HepG2 (cell line): ENCODE results near the gene KRT13. TPM values are rescaled to one million over a fixed set of nuclear protein-coding genes. Genes with fewer than 3 reads are reported as not detected.
A peak's percentile ranks its signal among the peaks of the same experiment; 100 is the strongest.

Source experiments
- ATAC-seq: fragments of 200-7000 bp; cut with Tn5 transposase; 3 replicates; pipeline ENCODE4 v1.9.1; 2020; ENCODE audit warnings: mild to moderate bottlenecking, moderate library complexity
- BruUV-seq: library from RNA; stranded (reverse); fragments of 400-500 nt; replicated peaks from 2 replicates; lab custom pipeline; 2021; lab: Mats Ljungman, UMichigan
- CTCF ChIA-PET: fragments of 300-600 bp; formaldehyde crosslinking; extraction: SDS; loops from one replicate; lab custom pipeline; 2021; ENCODE audit warnings: low total read pairs, inconsistent platforms, low intra/inter-chr PET ratio; lab: Yijun Ruan, JAX
- POLR2A ChIA-PET: fragments of 350-600 bp; sonication (Branson Sonifier 250); formaldehyde crosslinking; loops from one replicate; lab custom pipeline; 2020; ENCODE audit warnings: antibody characterized with exemption, inconsistent platforms; lab: Yijun Ruan, JAX
- DNase-seq: peaks from one replicate; pipeline ENCODE4 v3.0.0-alpha.2; 2015; ENCODE audit warnings: low spot score
- FAIRE-seq: peaks from 3 replicates; lab custom pipeline; 2011; peaks lifted over from hg19 to GRCh38; lab: Jason Lieb, UNC
- H2AFZ ChIP-seq: one replicate; pipeline ENCODE4 v1.6.1; 2011; ENCODE audit warnings: low read length, inconsistent platforms
- H3K27ac ChIP-seq: fragments of 300-600 bp; 3 replicates; pipeline ENCODE4 v1.8.0; 2011; ENCODE audit warnings: mixed run types, mild to moderate bottlenecking, mixed read lengths, low read length, inconsistent platforms; ENCODE audit not compliant: insufficient read depth; ENCODE audit errors: extremely low read length
- H3K27me3 ChIP-seq, 2 experiments: fragments of 200-600 bp in 1 of 2; 2 replicates in 1 of 2; 3 replicates in 1 of 2; pipeline versions ENCODE4 v1.6.0 to v1.8.0; 2011; ENCODE audit warnings: low read length in 2 of 2, mild to moderate bottlenecking in 2 of 2, moderate library complexity in 2 of 2, inconsistent platforms in 1 of 2; ENCODE audit not compliant: insufficient read depth in 2 of 2, control insufficient read depth in 1 of 2
- H3K36me3 ChIP-seq, 2 experiments: fragments of 200-600 bp in 1 of 2; replicated peaks in 1 of 2; 2 replicates in 1 of 2; 3 replicates in 1 of 2; pipeline versions ENCODE4 v1.5.1 to v1.8.0; 2011; ENCODE audit warnings: low read length in 2 of 2, inconsistent platforms in 1 of 2; ENCODE audit not compliant: insufficient read depth in 2 of 2, control insufficient read depth in 1 of 2
- H3K4me1 ChIP-seq: 2 replicates; pipeline ENCODE4 v1.5.1; 2012; ENCODE audit warnings: low read length, inconsistent platforms; ENCODE audit not compliant: insufficient read depth
- H3K4me2 ChIP-seq: 2 replicates; pipeline ENCODE4 v1.6.0; 2011; ENCODE audit warnings: low read depth, low read length, inconsistent platforms
- H3K4me3 ChIP-seq, 3 experiments: fragments of 200-600 bp in 1 of 3; sonication (generic), shearing (Covaris generic) in 1 of 3; replicated peaks in 1 of 3; 2 replicates each; pipeline ENCODE4 v1.5.1; 2011 to 2016; ENCODE audit warnings: low read length in 3 of 3, inconsistent platforms in 2 of 3, low read depth in 2 of 3, mild to moderate bottlenecking in 2 of 3, control low read depth in 1 of 3, mixed read lengths in 1 of 3; ENCODE audit not compliant: insufficient read depth in 1 of 3
- H3K79me2 ChIP-seq: one replicate; pipeline ENCODE4 v1.6.1; 2011; ENCODE audit warnings: low read length, inconsistent platforms; ENCODE audit not compliant: insufficient read depth
- H3K9ac ChIP-seq: 2 replicates; pipeline ENCODE4 v1.6.0; 2011; ENCODE audit warnings: mild to moderate bottlenecking, low read depth, low read length, inconsistent platforms; ENCODE audit not compliant: insufficient read depth
- H3K9me3 ChIP-seq: 2 replicates; pipeline ENCODE4 v1.5.1; 2012; ENCODE audit warnings: mild to moderate bottlenecking, low read length
- H4K20me1 ChIP-seq: 2 replicates; pipeline ENCODE4 v1.6.0; 2011; ENCODE audit warnings: inconsistent platforms, mild to moderate bottlenecking, low read length, moderate library complexity; ENCODE audit not compliant: insufficient read depth
- ARNT2 ChIP-seq: sonication (generic); formaldehyde crosslinking; IDR thresholded peaks from 2 replicates; pipeline ENCODE4 v1.8.0; 2022; ENCODE audit warnings: mild to moderate bottlenecking, low read depth, missing genetic modification reagents, moderate library complexity
- KDM6A ChIP-seq: IDR thresholded peaks from 2 replicates; pipeline ENCODE4 v1.6.1; 2016; ENCODE audit warnings: low read depth
- PHF5A ChIP-seq: IDR thresholded peaks from one replicate; pipeline ENCODE4 v1.6.1; 2018; ENCODE audit warnings: low read depth, missing genetic modification reagents; ENCODE audit not compliant: unreplicated experiment
- POGZ ChIP-seq: sonication (generic); formaldehyde crosslinking; IDR thresholded peaks from 2 replicates; pipeline ENCODE4 v1.4.0; 2020; ENCODE audit warnings: mild to moderate bottlenecking, missing genetic modification reagents
- RAD21 ChIP-seq: fragments of 450-650 bp; formaldehyde crosslinking; IDR thresholded peaks from 2 replicates; pipeline ENCODE4 v1.5.0; 2020; ENCODE audit warnings: mild to moderate bottlenecking
- ZNF333 ChIP-seq: sonication (generic); formaldehyde crosslinking; IDR thresholded peaks from 2 replicates; pipeline ENCODE4 v1.4.0; 2020; ENCODE audit warnings: mild to moderate bottlenecking, missing genetic modification reagents, borderline replicate concordance
- ZNF430 ChIP-seq: sonication (generic); formaldehyde crosslinking; IDR thresholded peaks from 2 replicates; pipeline ENCODE4 v1.9.0; 2021; ENCODE audit warnings: mild to moderate bottlenecking, missing genetic modification reagents
- WGBS: methylation state at CpG from one replicate; pipeline ENCODE4 v1.1.6; 2017; ENCODE audit warnings: low lambda C conversion rate; 5-methylcytosine and 5-hydroxymethylcytosine counted together
- in situ Hi-C: cut with HindIII; loops from 2 replicates; pipeline ENCODE4 v1.10.0; 2017; ENCODE audit warnings: low pct_unique_long_range_greater_than_20kb; ENCODE audit not compliant: extremely low pct_ligation_motif_present
- intact Hi-C: fragments of 100-400 bp; cut with micrococcal nuclease; formaldehyde crosslinking; loops from one replicate; pipeline ENCODE4 v1.10.0; 2022; ENCODE audit not compliant: unreplicated experiment
- polyA plus RNA-seq, 8 experiments: library from polyadenylated mRNA; depleted of rRNA in 3 of 8; stranded (reverse) in 7 of 8; unstranded in 1 of 8; fragments of >200 nt; fragmentation: Illumina TruSeq in 4 of 8; extraction: Trizol in 4 of 8; gene quantifications; 2 replicates each; pipeline versions ENCODE4 v1.2.1 to v1.2.3, GENCODE V29; 2011 to 2016; ENCODE audit warnings: low read depth in 4 of 8, missing spikeins in 1 of 8, mixed read lengths in 1 of 8; ENCODE audit not compliant: insufficient read depth in 1 of 8
- total RNA-seq, 5 experiments: library from RNA; depleted of rRNA; stranded (reverse); fragments of >200 nt; fragmentation: Illumina TruSeq; extraction: Trizol; gene quantifications; 2 replicates each; pipeline ENCODE4 v1.2.3, GENCODE V29; 2016; ENCODE audit warnings: low read depth in 1 of 5
- TF ChIP-seq, protein P1 (sequence below): IDR thresholded peaks from 2 replicates; pipeline ENCODE4 v1.4.0; 2020; ENCODE audit warnings: mild to moderate bottlenecking, missing genetic modification reagents
- TF ChIP-seq, protein P2 (sequence below): IDR thresholded peaks from 2 replicates; pipeline ENCODE4 v1.6.1; 2016; ENCODE audit warnings: missing genetic modification reagents, missing compliant biosample characterization
- TF ChIP-seq, protein P3 (sequence below): sonication (generic); formaldehyde crosslinking; IDR thresholded peaks from 2 replicates; pipeline ENCODE4 v1.4.0; 2020; ENCODE audit warnings: missing genetic modification reagents
- TF ChIP-seq, protein P4 (sequence below): sonication (generic); formaldehyde crosslinking; IDR thresholded peaks from 2 replicates; pipeline ENCODE4 v1.5.1; 2020; ENCODE audit warnings: mild to moderate bottlenecking, missing genetic modification reagents

The KRT13 gene
- total and polyA plus RNA-seq, 2 of the 13 experiments (the other 11 are each of a cell fraction or from before 2014, with no cell fraction given) = not detected

DNA sequence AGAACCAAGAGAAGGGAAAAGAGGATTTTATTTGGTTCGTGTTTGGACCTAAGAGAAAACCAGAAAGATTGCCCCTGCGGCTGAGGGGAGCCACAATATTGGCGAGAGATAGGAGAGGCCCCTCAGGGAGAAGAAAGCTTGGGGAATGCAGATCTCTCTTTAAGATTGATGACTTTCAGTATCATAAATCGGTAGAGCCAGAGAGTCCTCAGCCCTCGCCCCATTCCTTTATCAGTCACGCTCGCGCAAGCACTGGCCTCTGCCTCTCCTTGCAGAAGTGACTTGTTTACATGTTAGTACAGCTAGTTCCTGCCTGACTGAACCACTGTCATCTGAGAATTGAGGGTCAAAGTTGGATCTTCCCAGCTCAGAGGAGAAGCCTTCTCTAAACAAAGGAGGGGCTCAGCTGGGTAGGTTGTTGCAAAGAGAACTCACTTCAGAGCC lies 44.2 kb upstream of the KRT13 start (continued):
- TF ChIP-seq, protein P1, sequence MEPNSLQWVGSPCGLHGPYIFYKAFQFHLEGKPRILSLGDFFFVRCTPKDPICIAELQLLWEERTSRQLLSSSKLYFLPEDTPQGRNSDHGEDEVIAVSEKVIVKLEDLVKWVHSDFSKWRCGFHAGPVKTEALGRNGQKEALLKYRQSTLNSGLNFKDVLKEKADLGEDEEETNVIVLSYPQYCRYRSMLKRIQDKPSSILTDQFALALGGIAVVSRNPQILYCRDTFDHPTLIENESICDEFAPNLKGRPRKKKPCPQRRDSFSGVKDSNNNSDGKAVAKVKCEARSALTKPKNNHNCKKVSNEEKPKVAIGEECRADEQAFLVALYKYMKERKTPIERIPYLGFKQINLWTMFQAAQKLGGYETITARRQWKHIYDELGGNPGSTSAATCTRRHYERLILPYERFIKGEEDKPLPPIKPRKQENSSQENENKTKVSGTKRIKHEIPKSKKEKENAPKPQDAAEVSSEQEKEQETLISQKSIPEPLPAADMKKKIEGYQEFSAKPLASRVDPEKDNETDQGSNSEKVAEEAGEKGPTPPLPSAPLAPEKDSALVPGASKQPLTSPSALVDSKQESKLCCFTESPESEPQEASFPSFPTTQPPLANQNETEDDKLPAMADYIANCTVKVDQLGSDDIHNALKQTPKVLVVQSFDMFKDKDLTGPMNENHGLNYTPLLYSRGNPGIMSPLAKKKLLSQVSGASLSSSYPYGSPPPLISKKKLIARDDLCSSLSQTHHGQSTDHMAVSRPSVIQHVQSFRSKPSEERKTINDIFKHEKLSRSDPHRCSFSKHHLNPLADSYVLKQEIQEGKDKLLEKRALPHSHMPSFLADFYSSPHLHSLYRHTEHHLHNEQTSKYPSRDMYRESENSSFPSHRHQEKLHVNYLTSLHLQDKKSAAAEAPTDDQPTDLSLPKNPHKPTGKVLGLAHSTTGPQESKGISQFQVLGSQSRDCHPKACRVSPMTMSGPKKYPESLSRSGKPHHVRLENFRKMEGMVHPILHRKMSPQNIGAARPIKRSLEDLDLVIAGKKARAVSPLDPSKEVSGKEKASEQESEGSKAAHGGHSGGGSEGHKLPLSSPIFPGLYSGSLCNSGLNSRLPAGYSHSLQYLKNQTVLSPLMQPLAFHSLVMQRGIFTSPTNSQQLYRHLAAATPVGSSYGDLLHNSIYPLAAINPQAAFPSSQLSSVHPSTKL = peak; percentile 33; the same call in 1 of the 2 replicates
- TF ChIP-seq, protein P2, sequence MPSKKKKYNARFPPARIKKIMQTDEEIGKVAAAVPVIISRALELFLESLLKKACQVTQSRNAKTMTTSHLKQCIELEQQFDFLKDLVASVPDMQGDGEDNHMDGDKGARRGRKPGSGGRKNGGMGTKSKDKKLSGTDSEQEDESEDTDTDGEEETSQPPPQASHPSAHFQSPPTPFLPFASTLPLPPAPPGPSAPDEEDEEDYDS (CRISPR knock-in tag) = no peak
- TF ChIP-seq ZNF430 (CRISPR knock-in tag) = 0 out of 2 replicates have a peak, but pooled peaks have one; percentile 9

DNA sequence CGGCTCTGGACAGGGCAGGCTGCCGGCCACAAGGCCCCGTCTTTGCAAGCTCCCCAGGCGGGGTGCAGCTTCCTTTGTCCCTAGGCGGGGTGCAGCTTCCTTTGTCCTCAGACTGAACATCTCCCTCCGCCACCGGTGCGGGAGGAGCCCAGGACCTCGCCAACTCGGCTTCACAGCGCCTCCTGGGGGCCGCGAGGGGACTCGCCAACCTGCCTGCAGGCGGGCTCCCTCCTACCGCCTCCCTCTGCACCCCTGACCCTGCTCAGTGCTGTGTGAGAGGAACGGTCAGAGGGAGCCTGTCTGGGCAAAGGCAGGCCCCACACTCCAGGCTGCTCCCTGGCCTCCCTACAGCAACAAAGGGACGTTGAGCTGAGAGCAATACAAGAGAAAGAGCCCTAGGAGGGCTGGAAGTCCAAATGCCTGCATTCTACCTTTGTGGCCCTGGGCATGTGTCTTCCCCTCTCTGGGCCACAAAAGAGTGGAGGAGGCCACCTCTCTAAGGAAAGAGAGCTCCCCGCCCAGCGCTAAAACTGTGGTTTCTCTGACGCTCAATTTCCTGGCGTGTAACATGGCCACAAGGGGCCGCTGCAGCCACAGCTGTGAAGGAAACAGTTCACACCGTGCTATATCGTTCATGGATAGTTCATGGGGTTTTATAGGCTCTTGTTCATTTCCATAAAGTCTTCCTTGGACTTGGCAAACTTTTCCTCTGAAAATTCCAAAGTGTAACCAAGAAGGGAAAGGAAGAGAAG lies 43.6 kb upstream of the KRT13 start:
- Histone ChIP-seq H3K36me3 (no peaks in the 10 kb centered on the region), H3K27me3 (peaks cover 4 to 28% of the 10 kb centered on the region in 2 experiments; a peak in 4 of 5 replicates), H3K9ac (peak overlapping the region; percentile 42), H4K20me1 (no peaks in the 10 kb centered on the region), H3K9me3 (no peaks in the 10 kb centered on the region), H3K4me1 (peaks cover 48% of the 10 kb centered on the region), H3K4me2 (peak overlapping the region; percentile 93), H3K4me3 (peak overlapping the region; percentile 18 to 67 (median 22); a peak in 4 of 6 replicates), H3K79me2 (no peaks in the 10 kb centered on the region), H3K27ac (peak overlapping the region; percentile 16), H2AFZ (peak overlapping the region; percentile 49)
- CTCF ChIA-PET = interaction anchor here (0.7 to 6.3 kb wide), 14 partner anchors 15 to 746 kb away, joined by 3 to 84 read pairs (median 8); partner anchors contain the start of gene KRT19
- ATAC-seq (peak; percentile 90), FAIRE-seq (peak; percentile 97), DNase-seq (peak; percentile 82)
- WGBS = 0% methylated on average over 16 of the region's 25 CpGs
- in situ Hi-C loops = loop anchor here (5.0 kb wide), 2 partner anchors 62 to 113 kb away; partner anchors contain the start of gene KRT36
- POLR2A ChIA-PET = interaction anchor here (0.7 to 3.3 kb wide), 8 partner anchors 10 to 730 kb away, joined by 3 to 26 read pairs (median 4); partner anchors contain the start of genes EIF1 and KRT19
- intact Hi-C loops = loop anchor here (1.0 kb wide), 2 partner anchors 99 to 113 kb away; no protein-coding TSS in a partner anchor
- BruUV-seq = no TSS peak
- TF ChIP-seq, protein P3, sequence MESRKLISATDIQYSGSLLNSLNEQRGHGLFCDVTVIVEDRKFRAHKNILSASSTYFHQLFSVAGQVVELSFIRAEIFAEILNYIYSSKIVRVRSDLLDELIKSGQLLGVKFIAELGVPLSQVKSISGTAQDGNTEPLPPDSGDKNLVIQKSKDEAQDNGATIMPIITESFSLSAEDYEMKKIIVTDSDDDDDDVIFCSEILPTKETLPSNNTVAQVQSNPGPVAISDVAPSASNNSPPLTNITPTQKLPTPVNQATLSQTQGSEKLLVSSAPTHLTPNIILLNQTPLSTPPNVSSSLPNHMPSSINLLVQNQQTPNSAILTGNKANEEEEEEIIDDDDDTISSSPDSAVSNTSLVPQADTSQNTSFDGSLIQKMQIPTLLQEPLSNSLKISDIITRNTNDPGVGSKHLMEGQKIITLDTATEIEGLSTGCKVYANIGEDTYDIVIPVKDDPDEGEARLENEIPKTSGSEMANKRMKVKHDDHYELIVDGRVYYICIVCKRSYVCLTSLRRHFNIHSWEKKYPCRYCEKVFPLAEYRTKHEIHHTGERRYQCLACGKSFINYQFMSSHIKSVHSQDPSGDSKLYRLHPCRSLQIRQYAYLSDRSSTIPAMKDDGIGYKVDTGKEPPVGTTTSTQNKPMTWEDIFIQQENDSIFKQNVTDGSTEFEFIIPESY = no peak
- TF ChIP-seq POGZ (0 out of 2 replicates have a peak, but pooled peaks have one; percentile 17), PHF5A (CRISPR knock-in tag) (no peak), RAD21 (peak; percentile 91), ZNF333 (CRISPR knock-in tag) (0 out of 2 replicates have a peak, but pooled peaks have one; percentile 66), ARNT2 (CRISPR knock-in tag) (peak; percentile 51), KDM6A (CRISPR knock-in tag) (no peak)
- TF ChIP-seq, protein P4, sequence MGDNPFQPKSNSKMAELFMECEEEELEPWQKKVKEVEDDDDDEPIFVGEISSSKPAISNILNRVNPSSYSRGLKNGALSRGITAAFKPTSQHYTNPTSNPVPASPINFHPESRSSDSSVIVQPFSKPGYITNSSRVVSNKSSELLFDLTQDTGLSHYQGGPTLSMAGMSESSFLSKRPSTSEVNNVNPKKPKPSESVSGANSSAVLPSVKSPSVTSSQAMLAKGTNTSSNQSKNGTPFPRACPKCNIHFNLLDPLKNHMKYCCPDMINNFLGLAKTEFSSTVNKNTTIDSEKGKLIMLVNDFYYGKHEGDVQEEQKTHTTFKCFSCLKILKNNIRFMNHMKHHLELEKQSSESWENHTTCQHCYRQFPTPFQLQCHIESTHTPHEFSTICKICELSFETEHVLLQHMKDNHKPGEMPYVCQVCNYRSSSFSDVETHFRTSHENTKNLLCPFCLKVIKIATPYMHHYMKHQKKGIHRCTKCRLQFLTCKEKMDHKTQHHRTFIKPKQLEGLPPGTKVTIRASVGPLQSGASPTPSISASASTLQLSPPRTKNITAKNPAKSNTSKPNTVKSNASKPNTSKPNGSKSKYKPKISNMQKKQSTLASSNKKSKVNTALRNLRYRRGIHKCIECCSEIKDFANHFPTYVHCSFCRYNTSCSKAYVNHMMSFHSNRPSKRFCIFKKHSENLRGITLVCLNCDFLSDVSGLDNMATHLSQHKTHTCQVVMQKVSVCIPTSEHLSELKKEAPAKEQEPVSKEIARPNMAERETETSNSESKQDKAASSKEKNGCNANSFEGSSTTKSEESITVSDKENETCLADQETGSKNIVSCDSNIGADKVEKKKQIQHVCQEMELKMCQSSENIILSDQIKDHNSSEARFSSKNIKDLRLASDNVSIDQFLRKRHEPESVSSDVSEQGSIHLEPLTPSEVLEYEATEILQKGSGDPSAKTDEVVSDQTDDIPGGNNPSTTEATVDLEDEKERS (CRISPR knock-in tag) = peak; percentile 84; the same call in 1 of the 2 replicates
